ES-I3 (cell line): ENCODE data around the gene TAAR8.
A peak's percentile ranks its signal among the peaks of the same experiment; 100 is the strongest.
"Not testable (repeated sequence)": the region's sequence is repeated elsewhere in the genome, so short reads cannot be mapped to it uniquely, and the experiment has no call there.

Experiments
- H3K36me3 ChIP-seq: 2 replicates; pipeline ENCODE4 v1.6.1; 2013; ENCODE audit warnings: mild to moderate bottlenecking, low read length, control low read depth, moderate library complexity; ENCODE audit not compliant: insufficient read depth
- H3K4me1 ChIP-seq: 2 replicates; pipeline ENCODE4 v1.6.1; 2013; ENCODE audit warnings: mild to moderate bottlenecking, control low read depth, low read length; ENCODE audit not compliant: insufficient read depth
- H3K9ac ChIP-seq: 2 replicates; pipeline ENCODE4 v1.6.1; 2013; ENCODE audit warnings: low read depth, mild to moderate bottlenecking, low read length, moderate library complexity
- H3K9me3 ChIP-seq: 2 replicates; pipeline ENCODE4 v1.6.1; 2013; ENCODE audit warnings: mild to moderate bottlenecking, low read length, moderate library complexity; ENCODE audit not compliant: control insufficient read depth, insufficient read depth

Gene TAAR8

GRCh38 chr6:132525866-132526265 is 26.6 kb upstream of the TAAR8 start:
- Histone ChIP-seq H3K9ac (no peak overlapping the region), H3K36me3 (no peaks in the 10 kb centered on the region), H3K9me3 (no peaks in the 10 kb centered on the region), H3K4me1 (peaks cover 5% of the 10 kb centered on the region; the same call in 1 of the 2 replicates)

DNA sequence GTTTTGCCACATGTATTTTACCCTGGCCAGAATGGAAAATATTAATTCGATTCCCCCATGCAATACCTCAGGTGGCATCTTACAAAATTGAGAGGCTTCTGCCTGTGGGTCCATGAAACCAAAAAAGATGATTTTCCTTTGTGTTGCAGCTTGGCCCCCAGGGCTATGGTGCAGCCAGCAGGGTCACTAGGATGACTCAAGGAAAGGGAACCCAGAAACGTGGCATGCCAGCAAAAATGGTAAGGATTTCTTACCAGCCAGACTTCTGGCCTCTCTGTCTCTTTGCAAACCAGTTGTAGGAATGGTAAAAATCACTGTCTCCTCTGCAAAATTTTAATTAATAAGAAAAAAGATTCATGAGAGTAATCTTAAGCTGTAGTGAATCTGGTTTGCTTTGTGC is 26.0 kb upstream of the TAAR8 start:
- H3K9me3 ChIP-seq: no peaks in the 10 kb centered on the region
- H3K4me1 ChIP-seq: peaks cover 5% of the 10 kb centered on the region; the same call in 1 of the 2 replicates
- no peaks in the 10 kb centered on the region for H3K36me3 ChIP-seq
- no peak overlapping the region for H3K9ac ChIP-seq

DNA sequence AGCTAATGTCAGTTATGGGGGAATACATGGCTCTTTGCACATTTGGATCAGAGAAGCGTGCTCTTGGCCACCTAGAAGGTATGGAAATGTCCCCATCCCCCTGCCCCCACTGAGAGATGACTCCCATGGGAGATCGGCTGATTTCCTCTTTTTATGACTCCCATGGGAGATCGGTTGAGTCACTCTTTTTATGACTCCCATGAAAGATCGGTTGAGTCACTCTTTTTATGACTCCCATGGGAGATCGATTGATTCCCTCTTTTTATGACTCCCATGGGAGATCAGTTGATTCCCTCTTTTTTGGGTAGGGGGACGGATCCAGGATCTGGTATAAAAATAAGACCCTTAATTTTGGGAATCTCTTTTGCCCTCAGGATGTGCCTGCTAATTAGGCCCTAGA is 24.7 kb upstream of the TAAR8 start:
- no peaks in the 10 kb centered on the region for H3K36me3 ChIP-seq
- H3K9ac ChIP-seq: no peak overlapping the region
- H3K9me3 ChIP-seq: peaks cover 2% of the 10 kb centered on the region
- peaks cover 5% of the 10 kb centered on the region; the same call in 1 of the 2 replicates for H3K4me1 ChIP-seq

GRCh38 chr6:132530293-132530974 is 22.0 kb upstream of the TAAR8 start:
- peaks cover 5% of the 10 kb centered on the region; the same call in 1 of the 2 replicates for H3K4me1 ChIP-seq
- H3K9ac ChIP-seq: peak overlapping the region; percentile 48
- peaks cover 9% of the 10 kb centered on the region for H3K9me3 ChIP-seq
- H3K36me3 ChIP-seq: no peaks in the 10 kb centered on the region

- not testable (repeated sequence) for H3K9me3 ChIP-seq, H3K36me3 ChIP-seq, H3K4me1 ChIP-seq, H3K9ac ChIP-seq
Observed at GRCh38 chr6:132534546-132534945, 17.9 kb upstream of the TAAR8 start.

DNA sequence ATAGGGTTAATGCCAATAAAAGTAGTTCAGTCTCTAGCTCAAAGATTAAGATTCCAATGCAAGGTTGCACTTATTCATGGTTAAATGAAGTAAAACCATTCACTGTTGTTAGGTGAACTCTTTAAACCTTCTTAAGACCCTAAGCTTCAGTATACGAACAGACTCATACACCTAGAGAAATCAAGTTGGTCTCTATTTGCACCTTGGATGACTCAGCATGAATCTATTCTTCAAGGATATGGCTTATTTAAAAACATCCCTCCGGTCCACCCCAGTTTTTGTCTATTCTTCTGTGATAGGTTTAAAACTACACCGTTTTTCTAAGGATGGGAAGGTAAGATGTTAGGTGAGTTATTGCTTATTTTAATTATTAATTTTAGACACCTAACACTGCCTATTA is 15.3 kb upstream of the TAAR8 start:
- H3K4me1 ChIP-seq: no peaks in the 10 kb centered on the region

DNA sequence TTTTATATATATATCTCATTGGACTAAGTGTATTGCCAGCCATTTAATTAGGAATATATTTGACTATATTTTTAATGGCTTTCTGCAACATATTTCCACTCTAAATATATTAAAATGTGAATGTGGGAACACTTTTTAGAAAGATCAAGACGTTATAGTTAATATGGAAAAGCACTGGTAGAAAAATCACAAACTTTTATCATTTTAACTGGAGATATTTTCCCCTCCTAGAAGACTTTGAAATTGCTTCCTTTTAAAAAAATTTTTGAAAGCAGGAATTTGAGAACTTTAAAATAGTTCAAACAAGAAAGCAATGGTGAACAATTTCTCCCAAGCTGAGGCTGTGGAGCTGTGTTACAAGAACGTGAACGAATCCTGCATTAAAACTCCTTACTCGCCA is 14.5 kb upstream of the TAAR8 start, which contains the start of gene TAAR9:
TSS of gene TAAR9 (plus strand) at position 301 of the 400 bp plus-strand sequence. CDS start at position 314, 13 bp downstream.
- Histone ChIP-seq H3K9ac (no peak within 1 kb of the TSS), H3K9me3 (0 out of 2 replicates have a peak, but pooled peaks cover 7% of the 10 kb centered on the region), H3K36me3 (no peaks in the 10 kb centered on the region), H3K4me1 (no peaks in the 10 kb centered on the region)

More for the DNA sequence above, 15.3 kb upstream of the TAAR8 start:
- Histone ChIP-seq H3K9me3 (peaks cover 7% of the 10 kb centered on the region; the same call in 1 of the 2 replicates), H3K36me3 (no peaks in the 10 kb centered on the region), H3K9ac (no peak overlapping the region)

DNA sequence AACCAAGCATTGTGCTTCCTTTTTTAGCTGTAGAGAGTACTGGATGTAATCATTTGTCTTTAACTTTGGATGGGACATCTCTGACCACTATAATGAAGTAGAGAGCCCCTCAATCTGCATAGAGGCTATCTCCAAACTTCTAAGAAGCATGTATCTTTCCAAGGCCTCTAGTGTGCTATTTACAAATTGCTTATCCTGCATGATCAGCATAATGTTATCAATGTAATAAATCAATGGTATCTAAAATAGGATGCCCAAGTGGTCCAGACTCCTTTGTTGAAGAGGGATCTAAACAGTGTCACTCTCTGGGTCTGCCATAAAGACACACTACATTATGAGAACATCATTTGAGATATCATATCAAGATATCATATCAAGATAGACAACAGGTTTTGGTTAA is 7.6 kb upstream of the TAAR8 start:
- Histone ChIP-seq H3K9ac (no peak overlapping the region), H3K9me3 (no peaks in the 10 kb centered on the region), H3K36me3 (no peaks in the 10 kb centered on the region), H3K4me1 (peaks cover 9% of the 10 kb centered on the region)

DNA sequence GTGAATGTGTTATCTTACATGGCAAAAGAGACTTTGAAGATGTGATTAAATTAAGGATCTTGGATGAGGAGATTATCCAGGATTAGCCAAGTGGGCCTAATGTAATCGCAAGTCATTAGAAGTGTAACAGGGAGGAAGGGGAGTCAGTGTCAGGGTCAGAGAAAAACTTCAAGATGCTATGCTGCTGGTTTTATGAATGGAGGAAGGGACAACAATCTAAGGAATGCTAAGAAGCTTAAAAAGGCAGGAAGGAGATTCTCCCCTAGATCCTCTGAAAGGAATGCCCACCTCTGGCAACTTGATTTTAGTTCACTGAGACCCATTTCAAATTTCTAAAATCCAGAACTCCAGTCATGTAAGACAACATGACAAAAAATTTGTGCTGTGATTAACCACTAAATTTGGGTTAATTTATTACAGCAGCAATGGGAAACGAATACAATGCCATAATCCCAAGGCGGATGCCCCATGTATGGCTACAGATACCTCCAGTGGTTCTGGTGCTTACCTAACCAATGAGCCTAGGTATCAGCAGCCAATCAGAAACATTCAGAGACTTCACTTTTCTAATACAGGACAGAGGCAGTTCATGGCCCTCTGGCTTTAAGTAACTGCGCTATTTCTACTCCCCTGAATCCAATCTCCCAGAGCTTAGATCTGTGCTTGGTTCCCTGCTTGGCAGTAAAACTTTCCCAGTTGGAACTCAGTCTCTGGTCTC is 3.6 kb upstream of the TAAR8 start:
- H3K9ac ChIP-seq: no peak overlapping the region
- H3K9me3 ChIP-seq: no peaks in the 10 kb centered on the region
- H3K36me3 ChIP-seq: no peaks in the 10 kb centered on the region
- peaks cover 12% of the 10 kb centered on the region for H3K4me1 ChIP-seq

DNA sequence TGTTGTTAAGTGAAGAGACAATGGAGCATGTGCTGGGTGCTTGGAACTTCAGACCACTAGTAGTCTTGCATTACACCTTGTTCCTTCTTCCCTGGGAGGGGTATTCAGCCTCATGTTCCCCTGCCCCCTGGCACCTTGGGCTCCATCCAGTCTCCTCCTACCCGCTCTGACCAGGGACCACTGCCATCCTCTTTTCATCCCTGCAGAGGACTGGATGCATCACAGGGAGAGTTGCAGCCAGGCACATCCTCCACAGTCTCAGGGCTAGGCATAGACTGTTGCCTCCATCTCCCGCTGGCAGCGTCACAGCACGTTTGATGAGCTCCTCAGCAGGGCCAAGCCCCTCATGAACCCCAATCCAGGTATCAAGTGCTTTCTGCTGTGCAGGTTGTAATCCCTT is 1.3 kb upstream of the TAAR8 start:
- peaks cover 12% of the 10 kb centered on the region for H3K4me1 ChIP-seq
- no peaks in the 10 kb centered on the region for H3K9me3 ChIP-seq
- H3K36me3 ChIP-seq: no peaks in the 10 kb centered on the region
- no peak overlapping the region for H3K9ac ChIP-seq

- H3K9me3 ChIP-seq, H3K9ac ChIP-seq, H3K36me3 ChIP-seq: not testable (repeated sequence)
Observed at GRCh38 chr6:132560087-132560486, 7.6 kb downstream of the TAAR8 start.

GRCh38 chr6:132566404-132566803 is 13.9 kb downstream of the TAAR8 start:
- Histone ChIP-seq H3K9me3 (no peaks in the 10 kb centered on the region), H3K4me1 (peaks cover 15% of the 10 kb centered on the region; the same call in 1 of the 2 replicates), H3K9ac (no peak overlapping the region), H3K36me3 (no peaks in the 10 kb centered on the region)

More at GRCh38 chr6:132560087-132560486, 7.6 kb downstream of the TAAR8 start:
- not testable (repeated sequence) for H3K4me1 ChIP-seq

GRCh38 chr6:132567566-132567965 is 15.1 kb downstream of the TAAR8 start:
- Histone ChIP-seq H3K9ac (no peak overlapping the region), H3K36me3 (no peaks in the 10 kb centered on the region), H3K4me1 (peaks cover 15% of the 10 kb centered on the region; the same call in 1 of the 2 replicates), H3K9me3 (no peaks in the 10 kb centered on the region)

DNA sequence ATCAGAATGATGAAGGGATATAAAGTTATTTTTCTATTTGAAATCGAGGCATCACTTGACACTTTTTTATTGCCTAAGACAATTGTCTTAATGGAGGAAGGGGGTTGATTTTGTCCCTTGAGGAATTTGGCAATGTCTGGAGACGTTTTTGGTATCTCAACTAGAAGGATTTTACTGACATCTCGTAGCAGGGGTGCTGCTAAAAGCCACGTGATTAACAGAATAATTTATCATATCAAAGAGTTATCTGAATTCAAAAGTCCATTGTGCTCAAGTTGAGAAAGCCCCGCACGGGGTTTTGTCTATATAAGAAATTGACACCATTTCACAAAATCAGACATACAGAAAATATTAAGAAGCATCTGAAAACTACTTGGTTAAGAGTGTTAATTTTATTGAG is 16.1 kb downstream of the TAAR8 start:
- Histone ChIP-seq H3K4me1 (peaks cover 15% of the 10 kb centered on the region; the same call in 1 of the 2 replicates), H3K9ac (no peak overlapping the region), H3K36me3 (no peaks in the 10 kb centered on the region), H3K9me3 (no peaks in the 10 kb centered on the region)

- peaks cover 15% of the 10 kb centered on the region; the same call in 1 of the 2 replicates for H3K4me1 ChIP-seq
- no peaks in the 10 kb centered on the region for H3K9me3 ChIP-seq
- no peak overlapping the region for H3K9ac ChIP-seq
- no peaks in the 10 kb centered on the region for H3K36me3 ChIP-seq
Observed at GRCh38 chr6:132569170-132569569, 16.7 kb downstream of the TAAR8 start.
